GM23248 (cell line): Measurements from ENCODE around the gene SLC2A4.

Experiments used
- EZH2 ChIP-seq: fragments of 200-600 bp; sonication (generic); IDR thresholded peaks from 2 replicates; pipeline ENCODE4 v1.6.1; 2018; ENCODE audit warnings: antibody characterized with exemption, mild to moderate bottlenecking; ENCODE audit not compliant: insufficient read depth, poor library complexity, severe bottlenecking
- EZH2phosphoT487 ChIP-seq: fragments of 200-600 bp; sonication (generic); IDR thresholded peaks from 2 replicates; pipeline ENCODE4 v1.6.1; 2018; ENCODE audit warnings: antibody characterized with exemption, moderate library complexity, mild to moderate bottlenecking, low read depth; ENCODE audit not compliant: insufficient read depth

GRCh38 chr17:7237266-7237760, 44.2 kb upstream of the SLC2A4 start:
- no peak for TF ChIP-seq EZH2
- no peak for TF ChIP-seq EZH2phosphoT487
